Adipocyte (in vitro differentiated cells): Measurements from ENCODE around the gene ROPN1B.

ENCODE experiments used
- DNase-seq: peaks from one replicate; pipeline ENCODE4 v3.0.0-alpha.2; 2015; ENCODE audit warnings: low read depth
- H3K27me3 ChIP-seq: replicated peaks from 2 replicates; pipeline ENCODE4 v1.7.0; 2013; ENCODE audit warnings: mild to moderate bottlenecking, low read length, moderate library complexity; ENCODE audit not compliant: control insufficient read depth, insufficient read depth
- H3K36me3 ChIP-seq: 2 replicates; pipeline ENCODE4 v1.7.0; 2013; ENCODE audit warnings: low read length, mild to moderate bottlenecking, moderate library complexity; ENCODE audit not compliant: control insufficient read depth, insufficient read depth, severe bottlenecking
- H3K4me1 ChIP-seq: 2 replicates; pipeline ENCODE4 v1.7.0; 2013; ENCODE audit warnings: mild to moderate bottlenecking, low read length, moderate library complexity; ENCODE audit not compliant: control insufficient read depth, insufficient read depth
- H3K4me3 ChIP-seq: 2 replicates; pipeline ENCODE4 v1.7.0; 2013; ENCODE audit warnings: mild to moderate bottlenecking, low read length, moderate library complexity
- H3K9ac ChIP-seq: 2 replicates; pipeline ENCODE4 v1.7.0; 2013; ENCODE audit warnings: mild to moderate bottlenecking, low read length, moderate library complexity
- H3K9me3 ChIP-seq: 2 replicates; pipeline ENCODE4 v1.7.0; 2013; ENCODE audit warnings: mild to moderate bottlenecking, low read length, moderate library complexity; ENCODE audit not compliant: control insufficient read depth

Gene ROPN1B

DNA sequence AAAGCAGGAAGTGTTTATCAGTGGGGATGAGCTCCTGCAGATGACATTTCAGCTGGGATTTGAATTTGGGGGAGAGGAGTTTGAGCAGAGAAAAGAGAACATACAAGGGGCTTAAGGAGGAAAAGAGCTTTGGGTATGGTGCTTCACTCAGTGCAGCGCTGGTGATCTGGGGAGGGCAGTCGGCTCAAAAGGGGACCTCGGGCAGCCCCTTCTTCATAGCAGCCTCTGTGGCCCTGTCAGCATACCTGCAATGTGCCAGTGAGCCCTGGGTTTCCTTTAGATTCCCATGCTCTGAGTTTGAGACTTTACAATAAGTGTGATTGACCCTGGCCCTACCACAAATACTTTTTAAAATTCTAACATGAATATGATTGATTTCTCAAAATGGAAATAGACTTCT, 40.2 kb downstream of the ROPN1B start:
- H3K4me3 ChIP-seq: no peak overlapping the region
- H3K9me3 ChIP-seq: no peaks in the 10 kb centered on the region
- H3K27me3 ChIP-seq: no peaks in the 10 kb centered on the region
- H3K36me3 ChIP-seq: peaks cover 25% of the 10 kb centered on the region
- H3K9ac ChIP-seq: no peak overlapping the region
- peaks cover 13% of the 10 kb centered on the region for H3K4me1 ChIP-seq
- DNase-seq: no peak

DNA sequence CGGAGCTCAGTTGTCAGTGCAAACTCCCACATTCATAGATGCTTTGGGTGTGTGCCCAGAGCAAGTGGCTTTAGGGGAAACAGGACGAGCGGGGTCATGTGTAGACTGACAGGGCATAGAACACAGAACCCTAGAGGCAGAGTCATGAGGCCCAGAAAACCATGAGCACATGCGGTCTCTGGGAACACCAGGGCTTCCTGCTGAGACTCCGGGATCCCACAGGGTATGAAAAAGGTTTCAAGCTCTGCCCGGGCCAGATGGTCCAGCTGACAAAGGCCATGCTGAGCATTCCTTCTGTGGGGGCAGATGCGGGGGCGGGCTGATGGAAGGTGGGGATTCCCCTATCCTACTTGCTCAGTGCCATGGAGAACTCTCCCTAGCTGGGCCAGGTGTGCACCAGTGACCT, 44.8 kb downstream of the ROPN1B start:
- no peaks in the 10 kb centered on the region for H3K9me3 ChIP-seq
- H3K4me1 ChIP-seq: peaks cover 18% of the 10 kb centered on the region
- no peaks in the 10 kb centered on the region for H3K27me3 ChIP-seq
- H3K9ac ChIP-seq: no peak overlapping the region
- no peak overlapping the region for H3K4me3 ChIP-seq
- peaks cover 13% of the 10 kb centered on the region for H3K36me3 ChIP-seq
- no peak for DNase-seq

DNA sequence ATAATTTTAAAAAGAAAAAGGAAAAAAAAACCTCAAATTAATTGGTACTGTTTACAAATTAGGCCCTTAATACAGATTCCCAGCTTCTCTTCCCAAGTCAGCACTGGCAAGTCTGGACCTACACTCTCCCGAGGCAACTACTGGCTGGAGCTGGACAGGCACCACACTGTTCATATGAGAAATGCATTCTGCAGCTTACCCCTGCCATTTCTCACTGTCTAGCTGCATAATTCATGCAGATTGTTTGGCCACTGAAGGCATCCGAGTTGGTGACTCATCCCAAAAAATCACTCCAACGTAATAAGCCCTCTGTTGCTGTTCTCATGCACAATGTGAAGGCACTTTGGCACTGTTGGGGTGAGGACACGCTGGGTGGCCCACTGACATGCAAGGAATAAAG, 45.3 kb downstream of the ROPN1B start:
- H3K27me3 ChIP-seq: no peaks in the 10 kb centered on the region
- peak; percentile 70 for DNase-seq
- H3K9me3 ChIP-seq: no peaks in the 10 kb centered on the region
- H3K36me3 ChIP-seq: peaks cover 12% of the 10 kb centered on the region
- H3K4me3 ChIP-seq: no peak overlapping the region
- peaks cover 18% of the 10 kb centered on the region for H3K4me1 ChIP-seq
- H3K9ac ChIP-seq: no peak overlapping the region

DNA sequence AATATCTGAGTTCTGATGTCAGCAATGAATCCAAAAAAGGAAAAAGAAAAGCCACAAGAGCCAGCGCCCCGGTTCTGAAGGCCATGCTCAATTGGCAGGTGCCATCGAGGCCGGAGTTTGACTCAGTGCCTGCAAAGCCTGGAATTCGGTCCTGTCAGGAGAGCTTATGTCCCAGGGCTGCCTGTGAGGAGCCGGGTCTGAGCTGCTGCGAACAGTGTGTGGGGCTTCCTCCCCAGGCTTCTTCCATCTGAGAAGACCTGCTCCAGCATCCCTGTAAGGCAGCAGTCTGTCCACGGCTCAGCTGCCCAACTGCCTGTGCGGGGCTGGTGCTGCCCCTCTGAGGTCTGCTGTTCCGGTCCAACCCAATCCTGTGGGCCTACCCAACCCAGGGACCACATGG, 46.1 kb downstream of the ROPN1B start:
- Histone ChIP-seq H3K4me3 (no peak overlapping the region), H3K27me3 (no peaks in the 10 kb centered on the region), H3K4me1 (peaks cover 18% of the 10 kb centered on the region), H3K9me3 (no peaks in the 10 kb centered on the region), H3K9ac (no peak overlapping the region), H3K36me3 (peaks cover 12% of the 10 kb centered on the region)
- DNase-seq: no peak

DNA sequence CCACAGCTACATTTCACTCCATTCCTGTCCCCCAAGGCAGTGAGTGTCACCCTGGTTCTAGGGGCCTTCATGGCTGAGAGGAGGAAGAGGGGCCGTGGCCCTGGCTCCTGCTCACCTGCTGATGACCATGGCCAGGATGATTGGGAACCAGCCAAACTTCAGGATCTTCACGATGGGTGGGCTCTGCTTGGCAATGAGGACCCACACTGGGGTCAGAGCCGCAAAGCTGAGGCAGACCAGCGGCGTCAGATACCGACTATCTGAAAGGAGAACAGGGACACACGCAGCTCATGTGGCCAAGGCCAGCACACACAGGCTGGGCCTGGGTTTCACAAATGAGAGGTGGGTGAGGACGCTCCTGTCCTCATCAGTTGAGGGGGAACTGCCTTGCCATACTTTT, 47.6 kb downstream of the ROPN1B start:
- H3K4me1 ChIP-seq: peaks cover 18% of the 10 kb centered on the region
- H3K9ac ChIP-seq: no peak overlapping the region
- peaks cover 9% of the 10 kb centered on the region for H3K36me3 ChIP-seq
- H3K9me3 ChIP-seq: no peaks in the 10 kb centered on the region
- H3K27me3 ChIP-seq: no peaks in the 10 kb centered on the region
- no peak overlapping the region for H3K4me3 ChIP-seq
- no peak for DNase-seq

DNA sequence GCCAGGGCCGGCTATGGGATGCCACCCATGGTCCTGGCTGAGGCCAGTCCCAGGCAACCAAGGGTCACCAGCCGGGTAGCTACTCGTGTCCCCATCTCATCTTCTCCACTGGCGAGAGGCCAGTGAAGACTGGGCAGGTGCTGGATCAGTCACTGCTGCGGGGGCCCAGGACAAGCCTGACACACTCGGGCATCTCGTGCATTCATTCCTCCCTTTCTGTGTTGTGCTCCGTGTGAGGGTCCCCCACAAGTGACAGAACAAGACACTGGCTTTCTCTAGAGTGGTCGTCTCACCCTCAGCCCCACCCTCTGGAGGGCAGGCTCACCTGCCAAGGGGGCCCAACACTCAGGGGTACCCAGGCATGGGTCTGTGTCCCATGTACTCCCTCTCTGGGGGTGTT, 48.4 kb downstream of the ROPN1B start:
- Histone ChIP-seq H3K9ac (no peak overlapping the region), H3K4me3 (no peak overlapping the region), H3K36me3 (peaks cover 6% of the 10 kb centered on the region), H3K4me1 (peaks cover 18% of the 10 kb centered on the region), H3K9me3 (no peaks in the 10 kb centered on the region), H3K27me3 (no peaks in the 10 kb centered on the region)
- no peak for DNase-seq

DNA sequence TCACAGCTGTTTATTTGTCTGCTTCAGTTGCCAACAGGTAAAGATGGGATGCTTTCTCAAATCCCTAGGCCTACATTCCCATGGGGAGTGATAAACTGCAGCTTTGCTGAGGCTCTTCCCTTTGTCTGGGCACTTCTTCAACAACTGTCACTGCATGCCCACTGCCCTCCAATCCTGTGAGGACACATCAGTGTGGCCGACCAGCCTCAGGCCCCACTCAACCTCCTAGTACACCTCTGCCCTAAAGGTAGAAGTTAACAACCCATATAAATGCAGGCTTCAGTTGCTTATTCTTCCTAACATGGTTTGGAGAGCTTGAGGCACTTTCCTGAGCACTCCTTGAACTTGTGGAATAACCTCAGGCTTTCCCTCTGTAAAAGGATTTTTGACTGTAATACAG, 49.6 kb downstream of the ROPN1B start:
- H3K36me3 ChIP-seq: peaks cover 5% of the 10 kb centered on the region
- H3K9me3 ChIP-seq: no peaks in the 10 kb centered on the region
- no peak overlapping the region for H3K4me3 ChIP-seq
- H3K27me3 ChIP-seq: no peaks in the 10 kb centered on the region
- peaks cover 18% of the 10 kb centered on the region for H3K4me1 ChIP-seq
- no peak overlapping the region for H3K9ac ChIP-seq
- DNase-seq: no peak

DNA sequence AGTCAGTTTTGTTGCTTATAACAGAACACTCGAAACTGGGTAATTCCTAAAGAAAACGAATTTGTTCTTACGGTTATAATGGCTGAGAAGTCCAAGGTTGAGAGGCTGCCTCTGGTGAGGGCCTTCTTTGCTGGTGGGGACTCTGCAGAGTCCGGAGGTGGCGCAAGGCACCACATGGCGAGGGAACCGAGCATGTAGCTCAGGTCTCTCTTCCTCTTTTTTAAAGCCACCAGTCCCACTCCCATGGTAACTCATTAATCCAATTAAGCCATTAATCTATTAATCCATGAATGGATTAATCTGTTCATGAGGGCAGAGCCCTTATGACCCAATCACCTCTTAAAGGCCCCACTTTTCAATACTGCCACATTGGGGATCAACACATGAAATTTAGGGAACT, 50.0 kb downstream of the ROPN1B start:
- Histone ChIP-seq H3K9me3 (no peaks in the 10 kb centered on the region), H3K4me1 (peaks cover 17% of the 10 kb centered on the region), H3K9ac (no peak overlapping the region), H3K4me3 (no peak overlapping the region), H3K27me3 (no peaks in the 10 kb centered on the region), H3K36me3 (peaks cover 5% of the 10 kb centered on the region)
- DNase-seq: no peak

DNA sequence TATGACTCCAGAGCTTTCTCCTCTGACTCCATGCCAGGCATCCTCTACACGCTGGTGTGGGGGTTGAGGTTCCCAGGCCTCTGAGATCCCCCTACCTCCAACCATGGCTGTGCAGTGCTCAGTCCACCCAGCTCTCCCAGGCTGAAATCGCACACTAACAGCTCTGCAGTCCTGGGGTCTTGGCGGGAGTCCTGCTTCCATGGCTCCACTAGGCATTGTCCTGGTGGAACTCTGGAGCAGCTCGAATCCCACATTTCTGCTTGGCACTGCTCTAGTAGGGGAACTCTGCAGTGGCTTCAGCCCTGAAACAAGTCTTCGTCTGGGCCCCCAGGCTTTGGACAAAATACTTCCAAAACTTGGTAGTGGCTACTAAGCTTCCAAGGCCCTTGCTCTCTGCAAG, 50.7 kb downstream of the ROPN1B start:
- Histone ChIP-seq H3K4me3 (no peak overlapping the region), H3K27me3 (no peaks in the 10 kb centered on the region), H3K9ac (no peak overlapping the region), H3K4me1 (peaks cover 10% of the 10 kb centered on the region), H3K9me3 (no peaks in the 10 kb centered on the region), H3K36me3 (peaks cover 5% of the 10 kb centered on the region)
- no peak for DNase-seq

DNA sequence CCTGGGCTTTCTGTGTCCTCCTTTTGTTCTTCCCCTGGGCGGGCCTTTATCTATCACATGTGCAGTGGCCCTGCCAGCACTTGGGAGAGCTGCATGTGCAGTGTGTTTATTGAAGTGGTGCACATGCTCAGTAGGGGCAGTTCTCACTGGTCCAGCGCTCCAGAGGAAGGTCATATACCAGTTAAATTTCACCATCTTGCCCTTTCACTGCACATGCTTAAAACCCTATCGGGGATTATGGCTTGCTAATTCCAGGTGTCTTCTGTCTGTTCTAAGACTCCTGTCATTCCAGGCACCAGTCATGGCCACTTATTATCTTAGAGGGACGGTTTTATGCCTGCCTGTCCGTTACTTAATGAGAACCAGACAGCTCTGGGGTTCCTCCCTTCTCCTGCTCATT, 52.2 kb downstream of the ROPN1B start:
- Histone ChIP-seq H3K9me3 (no peaks in the 10 kb centered on the region), H3K4me3 (no peak overlapping the region), H3K27me3 (no peaks in the 10 kb centered on the region), H3K36me3 (peaks cover 5% of the 10 kb centered on the region), H3K9ac (no peak overlapping the region), H3K4me1 (peaks cover 8% of the 10 kb centered on the region)
- DNase-seq: no peak

DNA sequence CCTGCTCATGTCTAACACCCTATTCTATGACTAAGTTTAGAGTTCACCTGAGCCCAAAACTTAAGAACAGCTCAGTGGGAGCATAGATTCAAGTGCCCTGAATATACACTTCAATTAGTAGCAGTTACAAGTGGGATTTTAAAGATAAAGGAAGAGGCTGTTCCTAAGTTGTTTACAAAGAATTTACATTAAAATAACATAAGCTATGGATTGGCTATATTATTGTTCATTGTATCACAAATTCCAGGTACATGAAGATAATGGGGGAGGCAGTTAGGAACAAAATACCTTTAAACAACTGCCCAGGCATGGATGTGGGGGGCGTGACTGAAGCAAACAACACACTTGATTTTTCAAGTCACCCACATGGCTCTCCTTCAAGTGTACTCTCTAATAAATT, 52.7 kb downstream of the ROPN1B start:
- Histone ChIP-seq H3K27me3 (no peaks in the 10 kb centered on the region), H3K36me3 (peaks cover 5% of the 10 kb centered on the region), H3K4me1 (peaks cover 8% of the 10 kb centered on the region), H3K9me3 (no peaks in the 10 kb centered on the region), H3K9ac (no peak overlapping the region), H3K4me3 (no peak overlapping the region)
- DNase-seq: no peak

DNA sequence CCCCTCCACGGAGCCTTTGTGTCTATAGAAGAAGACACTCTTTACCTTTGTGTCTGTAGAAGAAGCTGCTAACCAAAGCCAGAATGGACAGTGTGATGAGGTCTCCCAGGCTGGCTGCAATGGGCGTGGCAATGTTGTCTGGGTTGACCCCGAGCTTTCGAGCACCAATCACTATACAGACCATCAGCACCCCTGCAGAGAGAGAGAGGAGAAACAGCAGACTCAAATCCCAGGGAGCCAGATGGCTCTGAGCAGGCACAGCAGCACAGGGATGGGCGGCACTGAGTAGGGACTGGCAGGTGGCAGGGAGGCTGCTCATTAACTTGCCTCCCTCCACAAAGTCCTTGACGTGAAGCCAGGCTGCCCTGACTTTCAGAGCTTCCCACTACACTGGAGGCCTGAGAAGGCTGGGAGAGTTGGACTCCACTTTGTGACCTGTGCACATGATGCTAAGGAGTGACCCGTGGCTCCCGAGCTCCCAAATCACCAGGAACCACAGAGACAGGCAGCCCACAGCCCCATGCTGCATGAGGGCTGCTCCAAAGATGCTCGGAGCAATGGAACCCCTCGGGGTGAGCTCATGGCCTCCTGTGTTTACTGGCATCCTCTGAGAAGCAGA, 53.9 kb downstream of the ROPN1B start:
- H3K9ac ChIP-seq: no peak overlapping the region
- H3K9me3 ChIP-seq: peaks cover 3% of the 10 kb centered on the region
- H3K36me3 ChIP-seq: peaks cover 5% of the 10 kb centered on the region
- H3K27me3 ChIP-seq: no peaks in the 10 kb centered on the region
- H3K4me1 ChIP-seq: peaks cover 8% of the 10 kb centered on the region
- no peak for DNase-seq
- no peak overlapping the region for H3K4me3 ChIP-seq
